HG02571 (cell line): Measurements from ENCODE around the gene ZNF143.

ENCODE experiments used
- ATAC-seq: cut with Tn5 transposase; IDR thresholded peaks from one replicate; pipeline ENCODE4 v1.9.1; 2021; ENCODE audit warnings: mild to moderate bottlenecking, moderate library complexity; ENCODE audit not compliant: unreplicated experiment

ZNF143 gene

DNA sequence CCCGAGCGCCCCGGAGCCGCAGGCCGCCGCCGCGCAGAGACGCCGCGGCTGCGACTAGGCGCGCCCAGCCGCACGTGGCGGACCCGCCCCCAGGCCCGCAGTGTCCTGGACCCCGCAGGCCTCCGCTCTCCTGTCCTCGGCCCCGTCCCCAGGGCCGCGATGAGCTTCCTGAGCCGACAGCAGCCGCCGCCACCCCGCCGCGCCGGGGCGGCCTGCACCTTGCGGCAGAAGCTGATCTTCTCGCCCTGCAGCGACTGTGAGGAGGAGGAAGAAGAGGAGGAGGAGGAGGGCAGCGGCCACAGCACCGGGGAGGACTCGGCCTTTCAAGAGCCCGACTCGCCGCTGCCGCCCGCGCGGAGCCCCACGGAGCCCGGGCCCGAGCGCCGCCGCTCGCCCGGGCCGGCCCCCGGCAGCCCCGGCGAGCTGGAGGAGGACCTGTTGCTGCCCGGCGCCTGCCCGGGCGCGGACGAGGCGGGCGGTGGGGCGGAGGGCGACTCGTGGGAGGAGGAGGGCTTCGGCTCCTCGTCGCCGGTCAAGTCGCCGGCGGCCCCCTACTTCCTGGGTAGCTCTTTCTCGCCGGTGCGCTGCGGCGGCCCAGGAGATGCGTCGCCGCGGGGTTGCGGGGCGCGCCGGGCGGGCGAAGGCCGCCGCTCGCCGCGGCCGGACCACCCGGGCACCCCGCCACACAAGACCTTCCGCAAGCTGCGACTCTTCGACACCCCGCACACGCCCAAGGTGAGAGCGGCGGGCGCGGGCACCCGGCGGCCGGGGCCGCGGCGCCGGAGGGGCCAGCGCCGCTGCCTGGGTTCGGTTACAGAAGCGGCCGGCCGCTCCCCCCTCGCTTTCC lies 113.2 kb downstream of the ZNF143 start:
- ATAC-seq, result no peak

DNA sequence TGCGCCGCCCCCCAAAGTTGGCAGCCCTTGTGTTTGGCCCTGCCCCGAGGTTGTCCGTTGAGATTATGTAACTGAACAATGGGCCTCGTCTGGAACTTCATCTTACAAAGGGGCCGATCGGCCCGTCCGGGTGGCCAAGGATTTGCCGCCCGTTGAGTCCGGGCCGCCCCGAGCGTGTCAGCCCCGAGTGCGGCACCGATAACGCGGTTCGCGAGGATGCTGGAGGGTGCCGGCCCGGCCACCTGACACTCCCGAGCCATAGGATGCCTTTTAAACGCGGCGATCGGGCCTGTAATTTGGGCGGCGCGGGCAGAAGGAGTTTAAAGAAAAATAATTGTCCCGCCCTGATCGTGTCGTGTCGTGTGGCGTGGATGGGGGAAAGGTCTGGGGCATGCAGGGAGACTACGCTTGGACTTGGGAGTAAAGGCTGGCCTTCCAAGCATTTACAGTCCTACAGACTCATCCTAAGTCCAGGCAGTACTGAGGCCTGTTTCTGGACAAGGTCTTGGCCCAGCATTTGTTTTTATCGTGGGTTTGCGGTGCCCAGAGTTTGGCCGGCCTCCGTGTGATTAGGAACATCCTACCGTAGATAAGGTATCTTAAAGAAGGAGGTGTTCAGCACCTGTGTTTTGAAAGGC lies 113.9 kb downstream of the ZNF143 start:
- ATAC-seq, result no peak

DNA sequence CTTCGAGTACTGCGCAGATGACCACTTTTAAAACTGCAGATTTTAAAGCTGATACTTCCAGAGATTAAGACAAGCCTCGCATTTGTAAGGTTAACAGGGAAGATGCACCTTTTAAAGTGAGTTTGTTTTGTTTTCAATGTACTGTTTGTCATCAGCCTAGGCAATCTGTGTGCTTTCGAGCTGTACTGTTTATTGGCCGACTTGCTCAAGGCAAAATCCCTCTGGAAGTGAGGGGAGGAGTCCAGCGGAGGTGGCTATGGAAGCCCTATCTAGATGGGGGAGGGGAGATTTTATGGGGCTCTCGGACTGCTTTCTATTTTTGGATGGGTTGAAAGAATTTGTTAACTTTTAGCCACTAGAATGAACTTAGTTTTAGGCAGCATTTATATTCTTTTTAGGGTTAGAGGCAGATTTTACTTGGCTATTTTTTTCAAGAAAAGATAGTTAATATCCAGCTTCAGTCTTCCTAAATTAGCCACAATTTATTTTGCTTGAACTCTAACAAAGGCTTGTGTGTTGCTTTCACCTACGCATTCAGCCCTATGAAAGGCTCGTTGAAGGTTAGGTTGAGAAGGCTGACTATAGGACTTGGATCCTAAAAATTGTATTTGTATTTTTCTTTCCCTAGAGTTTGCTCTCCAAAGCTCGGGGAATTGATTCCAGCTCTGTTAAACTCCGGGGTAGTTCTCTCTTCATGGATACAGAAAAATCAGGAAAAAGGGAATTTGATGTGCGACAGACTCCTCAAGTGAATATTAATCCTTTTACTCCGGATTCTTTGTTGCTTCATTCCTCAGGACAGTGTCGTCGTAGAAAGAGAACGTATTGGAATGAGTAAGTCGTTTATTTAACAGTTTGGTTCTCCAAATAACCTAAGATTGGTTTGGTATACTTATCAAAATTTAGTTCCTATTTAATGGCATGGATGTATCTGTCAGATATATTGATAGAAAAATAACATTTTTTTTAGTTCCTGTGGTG lies 114.7 kb downstream of the ZNF143 start:
- no peak for ATAC-seq

DNA sequence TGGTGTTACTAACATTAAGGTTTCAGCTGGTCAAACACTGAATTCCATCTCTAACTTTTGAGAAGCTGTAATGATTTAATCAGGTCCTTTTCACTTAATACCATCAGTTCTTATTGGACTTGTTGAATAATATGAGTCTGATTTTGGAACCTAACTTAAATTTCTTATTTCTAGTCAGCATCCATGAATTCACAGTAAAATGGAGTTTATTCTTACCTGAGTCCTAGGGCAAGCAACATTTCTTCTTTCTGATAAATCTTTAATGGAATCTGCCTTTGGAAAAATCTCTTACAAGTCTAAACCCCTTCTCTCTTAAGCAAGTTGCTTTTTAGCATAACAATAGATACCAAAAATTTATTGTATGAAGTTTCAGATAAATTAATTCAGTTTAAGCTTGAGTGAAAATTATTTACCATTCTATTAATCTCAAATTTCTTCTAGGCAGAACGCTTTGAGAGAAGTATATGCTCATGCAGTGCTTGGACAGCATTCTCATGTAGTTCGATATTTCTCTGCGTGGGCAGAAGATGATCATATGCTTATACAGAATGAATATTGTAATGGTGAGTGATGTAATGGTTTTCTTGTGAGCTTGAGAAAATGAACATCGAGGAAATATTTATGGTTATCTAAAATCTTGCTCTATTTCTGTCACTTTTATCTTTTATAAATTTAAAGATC lies 116.0 kb downstream of the ZNF143 start:
- ATAC-seq, result no peak

DNA sequence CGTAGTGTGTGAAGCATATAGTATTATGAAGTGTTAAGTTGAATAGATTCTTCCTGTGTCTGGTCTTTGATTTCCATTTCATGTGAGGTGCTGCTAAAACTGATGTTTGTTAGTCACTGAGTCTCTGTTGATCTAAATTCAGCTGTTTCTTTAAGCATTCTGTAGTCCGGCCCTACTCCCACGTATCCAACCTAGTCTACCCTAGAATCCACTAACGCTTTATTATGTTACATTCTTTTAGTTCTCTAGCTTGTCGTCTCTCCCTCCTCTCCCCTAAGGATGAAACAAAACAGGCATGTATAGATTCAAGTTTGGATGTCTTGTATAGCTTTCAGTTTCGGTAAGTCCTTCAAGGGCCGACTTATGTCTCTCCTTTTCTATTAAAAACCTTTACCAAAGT lies 116.7 kb downstream of the ZNF143 start:
- ATAC-seq, result no peak
